GOT3 (cell line): ENCODE measurements around the gene SLC9A8.

ENCODE experiments used
- DNase-seq: peaks from one replicate; lab custom pipeline; 2025; ENCODE audit warnings: mixed read lengths; lab: John Stamatoyannopoulos, UW

SLC9A8 gene

DNA sequence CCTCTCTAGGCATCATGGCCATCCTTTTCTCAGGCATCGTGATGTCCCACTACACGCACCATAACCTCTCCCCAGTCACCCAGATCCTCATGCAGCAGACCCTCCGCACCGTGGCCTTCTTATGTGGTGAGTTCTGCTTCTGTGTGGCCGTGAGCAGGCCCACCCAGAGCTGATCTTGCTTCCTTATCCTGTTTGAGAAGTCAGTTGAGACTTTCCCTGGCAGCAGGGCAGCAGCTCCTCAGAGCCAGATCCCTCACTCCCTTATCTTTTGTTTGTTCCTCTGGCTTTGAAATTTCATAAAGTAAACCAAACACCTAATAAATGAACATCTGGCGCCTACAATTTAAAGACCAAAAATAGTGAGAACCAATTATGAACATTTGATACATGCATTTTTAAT, 62.1 kb downstream of the SLC9A8 start:
- DNase-seq: no peak

GRCh38 chr20:49877386-49877921, 64.8 kb downstream of the SLC9A8 start:
- DNase-seq: no peak

GRCh38 chr20:49878977-49879376, 66.3 kb downstream of the SLC9A8 start:
- DNase-seq: no peak

DNA sequence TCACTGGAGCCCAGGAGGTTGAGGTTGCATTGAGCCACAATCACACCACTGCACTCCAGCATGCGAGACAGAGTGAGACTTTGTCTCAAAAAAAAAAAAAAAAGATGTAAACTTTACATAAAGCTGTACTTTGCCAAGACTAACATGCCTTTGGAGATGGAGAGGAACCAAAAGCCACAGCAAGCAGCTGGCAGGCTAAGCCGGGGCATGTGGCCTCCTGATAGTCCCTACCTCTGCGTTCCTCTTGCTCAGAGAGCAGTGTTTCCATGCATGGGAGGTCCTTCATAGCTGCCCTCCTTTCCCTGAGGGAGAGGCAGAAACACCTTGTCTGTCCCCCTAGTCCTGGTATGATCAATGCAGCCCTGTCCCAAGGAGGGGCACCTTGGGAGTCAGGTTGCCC, 67.5 kb downstream of the SLC9A8 start:
- DNase-seq: no peak

DNA sequence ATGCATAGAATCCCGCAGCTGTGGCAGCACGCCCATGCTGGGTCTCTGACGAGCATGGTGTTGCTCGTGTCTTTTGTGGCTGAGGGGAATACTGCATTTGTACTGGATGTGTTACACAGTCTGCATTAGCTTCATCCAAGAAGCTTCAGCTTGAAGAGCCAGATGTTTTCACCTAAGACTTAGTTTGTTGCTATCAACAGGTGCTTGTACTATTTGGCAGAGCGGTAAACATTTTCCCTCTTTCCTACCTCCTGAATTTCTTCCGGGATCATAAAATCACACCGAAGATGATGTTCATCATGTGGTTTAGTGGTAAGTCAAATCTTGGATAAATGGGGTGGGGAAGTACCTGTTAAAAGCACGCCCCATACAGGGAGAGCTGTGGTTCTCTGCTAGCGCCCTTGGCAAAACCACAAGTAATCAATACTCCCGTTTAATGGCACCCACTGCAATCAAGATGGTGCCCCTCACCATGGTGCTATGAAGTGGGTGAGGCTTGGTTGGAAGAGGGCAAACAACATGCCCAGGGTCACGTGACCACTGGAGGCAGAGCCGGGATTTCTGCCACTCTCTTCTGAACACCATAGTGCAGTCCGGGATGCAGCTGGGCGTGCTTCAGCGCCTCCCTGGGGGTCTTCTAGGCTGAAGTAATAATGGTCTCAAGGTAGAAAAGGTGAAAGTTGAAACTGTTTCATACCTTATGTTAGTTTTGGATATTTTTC, 68.3 kb downstream of the SLC9A8 start:
- no peak for DNase-seq

- DNase-seq: no peak
These were observed 69.7 kb downstream of the SLC9A8 start for GRCh38 chr20:49882171-49882970.

DNA sequence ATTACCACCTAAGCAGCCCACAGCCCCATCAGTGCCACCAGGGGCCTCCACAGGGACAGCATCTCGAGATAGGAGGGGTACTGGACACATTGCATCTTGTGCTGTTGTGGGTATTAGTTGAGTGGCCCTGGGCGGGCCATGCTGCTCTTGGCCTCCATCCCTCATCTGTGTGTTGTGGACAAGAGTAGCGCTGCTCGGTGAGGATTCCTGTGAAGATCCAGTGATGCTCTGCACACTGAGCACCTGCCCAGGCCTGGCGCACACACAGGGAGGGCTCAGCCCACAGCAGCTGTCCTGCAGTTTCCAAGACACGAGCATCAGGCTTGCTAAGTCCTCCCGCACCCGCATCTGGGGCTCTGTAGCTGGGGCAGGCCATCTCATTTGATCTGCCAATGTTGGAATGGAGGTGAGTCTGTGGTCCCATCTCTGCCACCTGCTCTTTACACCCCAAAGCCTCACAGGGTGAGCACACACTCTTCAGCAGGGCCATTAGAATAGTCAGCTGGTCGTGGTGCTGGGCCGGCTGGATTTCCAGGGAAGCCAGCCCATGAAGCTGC, 70.7 kb downstream of the SLC9A8 start:
- no peak for DNase-seq

- DNase-seq: no peak
These were observed 73.1 kb downstream of the SLC9A8 start for GRCh38 chr20:49885558-49886332.

GRCh38 chr20:49886571-49887213, 74.1 kb downstream of the SLC9A8 start:
- DNase-seq: no peak

- DNase-seq: no peak
These were observed 74.9 kb downstream of the SLC9A8 start for GRCh38 chr20:49887251-49888211.

DNA sequence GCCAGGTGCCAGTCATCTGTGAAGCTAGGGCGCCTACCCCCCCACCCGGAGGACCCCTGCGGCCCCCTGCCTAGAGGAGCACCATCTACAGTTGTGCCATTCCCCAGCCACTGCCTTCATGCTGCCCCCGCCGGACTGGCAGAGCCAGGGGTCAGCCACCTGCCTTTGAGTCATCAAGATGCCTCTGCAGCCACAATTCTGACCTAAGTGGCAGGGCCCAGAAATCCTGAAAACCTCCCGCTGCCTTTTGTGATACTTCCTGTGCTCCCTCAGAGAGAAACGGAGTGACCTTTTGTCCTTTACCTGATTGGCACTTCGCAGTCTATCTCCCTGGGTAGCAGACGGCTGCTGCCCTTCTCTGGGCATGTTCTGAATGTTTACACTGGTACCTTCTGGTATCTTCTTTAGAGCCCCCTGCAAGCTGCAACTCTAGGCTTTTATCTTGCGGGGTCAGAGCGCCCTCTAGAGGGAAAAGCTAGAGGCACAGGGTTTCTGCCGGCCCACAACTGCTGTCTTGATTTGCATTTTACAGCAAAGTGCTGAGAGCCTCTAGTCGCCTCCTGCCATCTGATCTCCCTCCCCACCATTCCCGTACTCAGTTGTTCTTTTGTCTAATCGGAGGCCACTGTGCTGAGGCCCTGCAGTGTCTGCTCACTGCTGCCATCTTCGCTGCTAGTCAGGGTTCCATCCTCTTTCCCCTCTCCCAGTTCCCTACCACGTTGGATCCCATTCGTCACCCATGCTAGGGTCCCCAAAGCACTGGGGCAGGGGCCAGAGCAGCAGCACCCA, 75.8 kb downstream of the SLC9A8 start:
- no peak for DNase-seq

- no peak for DNase-seq
These were observed 76.6 kb downstream of the SLC9A8 start for GRCh38 chr20:49889001-49889934.

- no peak for DNase-seq
These were observed 77.3 kb downstream of the SLC9A8 start for GRCh38 chr20:49889935-49890333.

GRCh38 chr20:49890471-49891361, 78.1 kb downstream of the SLC9A8 start:
- no peak for DNase-seq

GRCh38 chr20:49891476-49892110, 79.0 kb downstream of the SLC9A8 start:
- DNase-seq: no peak

DNA sequence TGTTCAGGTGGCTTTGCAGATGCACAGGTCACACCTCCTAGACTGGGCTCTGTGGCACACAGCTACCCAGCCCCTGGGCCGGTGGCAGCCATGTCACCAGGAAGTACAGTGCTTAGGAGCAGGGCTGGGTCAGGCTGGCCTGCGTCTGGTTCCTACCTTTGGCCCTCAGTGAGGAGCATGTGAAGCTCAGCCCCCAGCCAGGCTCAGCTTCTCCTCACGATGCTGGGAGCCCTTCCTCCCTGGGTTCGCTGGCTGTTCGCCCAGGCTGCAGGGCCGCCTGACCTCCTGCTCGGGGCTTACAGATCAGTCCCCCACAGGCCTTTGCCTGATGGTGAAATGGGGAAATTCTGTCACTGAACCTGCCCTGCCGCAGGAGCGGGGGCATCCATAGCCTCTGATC, 79.6 kb downstream of the SLC9A8 start:
- DNase-seq: no peak

- no peak for DNase-seq
These were observed 80.2 kb downstream of the SLC9A8 start for GRCh38 chr20:49892817-49893216.
